Stimulated activated CD8-positive, alpha-beta memory T cell treated with anti-CD3 and anti-CD28 coated beads, Interleukin-2, amount 100 ng/mL, for 1 hour (primary cell): Measurements from ENCODE around the gene PIM2.
"Not testable (repeated sequence)": the region's sequence is repeated elsewhere in the genome, so short reads cannot be mapped to it uniquely, and the experiment has no call there.

Experiments used
- DNase-seq, 2 donors: peaks; one replicate each; pipeline ENCODE4 v3.0.0-alpha.2; 2020; ENCODE audit warnings: low read depth in 2 of 2

Gene PIM2

DNA sequence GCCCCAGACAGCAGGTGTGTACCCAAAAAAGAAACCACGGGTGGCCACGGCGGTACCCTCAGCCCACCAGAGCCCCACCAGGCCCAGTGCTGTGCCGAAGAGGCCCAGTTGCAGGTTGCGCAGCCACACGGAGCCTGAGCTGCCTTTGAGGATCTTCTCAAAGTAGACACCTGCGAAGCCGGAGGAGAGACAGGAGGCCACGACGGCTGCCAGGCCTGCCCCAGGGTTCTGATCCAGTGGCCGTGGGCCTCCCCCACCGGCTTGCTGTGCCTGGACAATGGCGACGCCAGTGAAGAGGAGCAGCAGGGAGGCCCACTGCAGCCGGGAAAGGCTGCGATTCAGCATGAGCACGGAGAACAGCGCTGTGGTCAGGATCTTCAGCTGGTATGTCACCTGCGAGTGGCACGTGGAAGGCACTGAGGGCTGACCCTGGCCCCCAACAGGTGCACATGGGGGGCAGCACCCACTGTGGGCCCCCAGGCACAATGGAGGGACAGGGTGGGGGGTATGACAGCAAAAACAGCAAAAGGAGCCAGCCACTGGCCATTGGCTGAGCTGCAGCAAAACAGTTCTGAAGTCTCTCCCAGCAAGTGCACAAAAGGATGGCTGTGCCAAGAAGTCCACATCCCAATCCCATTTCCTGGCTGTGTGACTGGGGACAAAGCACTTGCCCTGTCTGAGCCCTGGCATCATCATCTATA is 13.6 kb downstream of the PIM2 start:
- DNase-seq = no peak

DNA sequence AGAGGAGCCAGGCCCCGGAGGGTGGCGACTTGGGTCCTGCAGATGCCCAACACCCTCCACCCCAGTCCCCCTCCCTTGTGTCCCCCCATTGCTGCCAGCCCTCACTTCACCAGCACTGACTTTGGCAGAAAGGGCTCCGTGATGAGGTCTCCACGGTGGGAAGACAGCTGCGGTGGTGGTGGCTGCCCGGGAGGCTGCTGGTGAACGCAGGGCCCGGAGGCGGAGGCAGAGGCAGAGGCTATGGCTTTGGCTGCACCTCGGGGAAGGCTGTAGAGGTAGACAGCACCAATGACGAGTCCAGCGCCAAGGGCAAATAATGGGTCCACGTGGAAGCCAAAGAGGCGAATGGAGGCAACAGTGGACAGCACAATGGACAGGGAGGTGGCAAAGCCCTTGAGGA is 14.2 kb downstream of the PIM2 start:
- no peak for DNase-seq

DNA sequence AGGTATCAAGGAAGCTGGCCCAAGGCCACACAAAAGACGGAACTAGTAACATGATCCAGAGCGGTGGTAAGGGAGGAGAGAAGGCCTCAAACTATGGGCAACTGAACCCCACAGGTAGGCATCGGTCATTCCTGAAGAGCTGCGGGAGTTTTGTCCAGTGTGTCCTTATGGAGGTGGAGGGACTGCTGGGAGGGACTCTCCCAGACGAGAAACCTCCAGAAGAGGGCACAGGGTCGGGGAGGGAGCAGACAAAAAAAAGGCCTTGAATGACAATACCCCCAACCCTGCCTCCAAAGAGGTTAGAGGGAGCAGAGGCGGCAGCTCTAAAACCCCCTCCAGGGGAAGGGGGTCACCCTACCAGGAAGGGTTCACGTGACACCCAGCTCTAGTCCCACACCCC is 14.6 kb downstream of the PIM2 start:
- DNase-seq = no peak

DNA sequence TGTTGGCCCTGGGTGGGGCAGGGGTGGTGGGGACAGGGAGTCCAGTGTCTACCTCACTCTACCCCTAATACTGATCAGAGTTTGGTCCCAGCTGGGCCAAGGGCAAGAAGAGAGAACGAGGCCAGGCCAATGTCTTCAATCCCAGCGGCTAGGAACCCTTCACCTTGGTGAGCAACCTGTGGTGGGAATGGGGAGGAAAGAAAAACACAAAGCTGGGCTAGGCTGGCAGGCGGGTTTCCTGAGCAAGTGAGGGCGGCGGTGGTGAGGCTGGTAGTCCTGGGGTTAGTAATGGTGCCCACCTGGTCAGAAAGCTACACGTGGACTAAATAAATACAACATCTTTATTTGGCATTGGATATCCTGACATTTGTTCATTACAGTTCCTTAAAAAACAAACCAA is 15.5 kb downstream of the PIM2 start:
- DNase-seq = no peak

DNA sequence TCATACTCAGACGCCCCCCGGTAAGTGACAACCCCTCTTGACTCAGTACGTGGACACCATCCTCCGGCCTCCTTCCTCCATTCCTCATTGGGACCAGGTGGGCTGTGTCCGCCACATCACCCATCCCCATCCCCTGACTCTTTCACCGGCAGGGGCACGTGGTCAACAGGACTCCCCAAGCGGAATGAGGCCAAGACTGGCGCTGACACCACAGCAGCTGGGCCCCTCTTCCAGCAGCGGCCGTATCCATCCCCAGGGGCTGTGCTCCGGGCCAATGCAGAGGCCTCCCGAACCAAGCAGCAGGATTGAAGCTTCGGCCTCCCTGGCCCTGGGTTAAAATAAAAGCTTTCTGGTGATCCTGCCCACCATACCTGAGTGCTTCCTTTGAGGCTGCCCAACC is 16.0 kb downstream of the PIM2 start:
- no peak for DNase-seq

DNA sequence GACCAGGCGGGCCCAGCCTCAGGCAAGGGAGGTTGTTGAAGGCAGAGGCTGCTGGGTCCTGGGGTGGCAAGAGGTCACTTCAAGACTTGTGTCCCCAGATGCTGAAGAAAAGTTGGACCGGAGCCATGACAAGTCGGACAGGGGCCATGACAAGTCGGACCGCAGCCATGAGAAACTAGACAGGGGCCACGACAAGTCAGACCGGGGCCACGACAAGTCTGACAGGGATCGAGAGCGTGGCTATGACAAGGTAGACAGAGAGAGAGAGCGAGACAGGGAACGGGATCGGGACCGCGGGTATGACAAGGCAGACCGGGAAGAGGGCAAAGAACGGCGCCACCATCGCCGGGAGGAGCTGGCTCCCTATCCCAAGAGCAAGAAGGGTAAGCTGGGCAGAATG is 16.7 kb downstream of the PIM2 start:
- DNase-seq = no peak

DNA sequence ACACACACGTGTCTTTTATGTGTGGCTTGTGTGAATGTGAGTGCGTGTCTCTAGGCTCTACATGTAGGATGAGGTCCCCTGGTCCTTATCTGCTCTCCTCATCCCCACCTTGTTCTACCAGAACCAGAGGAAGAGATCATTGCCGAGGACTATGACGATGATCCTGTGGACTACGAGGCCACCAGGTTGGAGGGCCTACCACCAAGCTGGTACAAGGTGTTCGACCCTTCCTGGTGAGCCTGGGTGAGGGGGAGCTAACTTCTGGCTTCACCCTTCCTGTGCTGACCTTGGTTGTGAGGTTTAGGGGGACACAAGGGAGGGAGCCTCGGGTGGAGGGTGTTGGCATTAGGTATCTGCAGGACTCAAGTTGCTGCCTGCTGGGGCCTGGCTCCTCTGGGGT is 17.8 kb downstream of the PIM2 start:
- DNase-seq = no peak

DNA sequence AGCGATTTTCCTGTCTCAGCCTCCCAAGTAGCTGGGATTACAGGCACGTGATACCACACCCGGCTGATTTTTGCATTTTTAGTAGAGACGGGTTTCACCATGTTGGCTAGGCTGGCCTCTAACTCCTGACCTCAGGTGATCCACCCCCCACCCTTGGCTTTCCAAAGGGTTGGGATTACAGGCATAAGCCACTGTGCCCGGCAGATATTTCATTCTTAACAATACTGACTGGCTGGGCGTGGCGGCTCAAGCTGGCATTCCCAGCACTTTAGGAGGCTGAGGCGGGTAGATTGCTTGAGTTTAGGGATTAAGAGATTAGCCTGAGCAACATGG is 19.8 kb downstream of the PIM2 start:
- no peak for DNase-seq

DNA sequence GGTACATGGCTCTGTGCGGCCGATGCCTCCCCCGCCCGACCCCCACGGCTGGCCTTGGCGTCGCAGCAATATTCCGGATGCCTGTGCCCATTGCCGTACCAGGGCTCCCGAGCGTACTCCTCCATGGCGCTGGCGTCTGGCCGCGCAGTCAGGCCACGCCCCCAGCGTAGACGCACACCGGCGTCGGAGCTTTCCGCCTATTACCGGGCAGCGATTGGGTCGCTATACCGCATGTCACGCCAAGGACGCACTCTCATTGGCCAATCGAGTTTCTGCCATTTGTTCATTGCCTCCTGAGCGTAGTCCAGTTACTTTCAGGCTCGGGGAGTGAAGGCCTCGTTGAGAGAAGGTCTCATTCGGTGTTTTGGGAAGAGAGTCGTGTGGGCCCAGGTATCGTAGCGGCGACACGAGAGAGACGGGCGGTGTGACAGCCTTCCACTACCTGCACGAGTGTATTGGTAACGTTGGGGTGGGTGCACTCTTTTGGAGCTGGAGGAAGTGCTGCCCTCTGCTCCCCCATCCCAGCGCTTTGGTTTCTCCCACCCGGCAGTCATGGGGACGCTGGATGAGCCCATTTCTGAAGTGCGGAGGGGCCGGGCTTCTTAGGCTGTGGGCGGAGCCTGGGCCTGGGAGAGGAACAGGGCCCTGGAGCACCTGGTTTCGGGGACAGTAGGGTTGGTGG is 21.1 kb downstream of the PIM2 start, which contains the start of the genes PQBP1 and TIMM17B:
Gene PQBP1 (plus strand): TSS at position 306 of the 682 bp plus-strand sequence. CDS start 580 bp downstream, outside the sequence.
Gene TIMM17B (minus strand): TSS at position 144 of the 682 bp plus-strand sequence. CDS start 19 bp downstream, at position 125.
- DNase-seq = peak; percentile 65 to 74

DNA sequence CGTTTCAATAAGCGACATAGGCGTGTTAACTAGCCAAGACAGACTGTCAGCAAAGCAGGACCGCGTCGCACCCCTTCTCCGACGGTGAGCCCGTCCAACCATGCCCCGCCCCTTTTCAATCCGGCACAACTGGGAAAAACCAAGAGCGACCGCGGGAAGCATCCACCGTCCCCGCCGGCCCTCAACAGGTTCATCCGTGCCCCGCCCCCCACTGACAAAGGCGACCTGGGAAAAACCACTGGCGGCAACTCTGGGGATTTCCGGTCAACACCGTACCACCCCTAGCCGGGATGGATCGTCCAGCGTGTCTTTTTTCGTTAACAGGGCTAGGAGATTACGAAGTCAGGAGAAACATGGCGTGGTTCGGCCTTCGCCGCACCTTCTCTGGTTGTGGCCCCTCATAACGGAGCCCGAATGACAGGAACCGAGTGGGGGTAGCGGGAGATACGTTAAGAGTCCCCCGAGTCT is 21.6 kb downstream of the PIM2 start:
- DNase-seq = no peak

DNA sequence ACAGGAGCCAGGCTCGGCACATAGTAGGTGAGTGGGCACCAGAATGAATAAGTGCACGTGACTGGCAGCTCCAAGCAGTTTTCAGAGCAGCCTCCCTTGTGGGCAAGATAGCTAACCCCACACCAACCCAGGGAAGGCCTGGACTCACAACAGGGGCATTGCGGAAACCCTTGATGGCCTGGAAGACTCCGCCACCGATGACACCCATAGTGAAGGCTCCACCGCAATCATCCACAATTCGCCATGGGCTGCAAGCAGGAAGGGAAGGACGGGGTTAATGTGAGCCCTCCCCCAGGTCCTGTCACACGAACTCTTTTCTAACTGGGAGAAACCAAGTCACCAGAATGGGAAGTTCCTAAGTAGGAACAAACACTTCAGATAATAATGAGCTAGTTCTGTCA is 22.2 kb downstream of the PIM2 start:
- DNase-seq = no peak

DNA sequence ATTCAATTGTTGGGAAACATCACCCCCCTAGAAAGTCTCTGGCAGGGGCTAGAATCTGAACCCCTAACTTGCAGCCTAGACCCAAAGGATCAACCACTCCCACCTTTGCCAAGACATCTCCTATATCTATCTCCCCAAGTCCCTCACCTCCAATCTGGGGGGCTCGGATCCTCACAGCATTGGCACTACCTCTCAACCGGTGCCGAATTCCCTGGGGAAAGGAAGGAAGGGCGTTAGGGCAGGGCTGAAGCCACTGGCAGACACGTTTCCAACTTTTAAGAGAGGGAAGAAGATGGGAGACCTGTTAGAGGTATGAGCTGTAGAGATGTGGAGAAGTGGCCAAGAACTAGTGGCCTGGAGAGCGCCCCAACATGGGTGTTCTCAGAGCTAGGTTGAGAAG is 23.9 kb downstream of the PIM2 start:
- no peak for DNase-seq

DNA sequence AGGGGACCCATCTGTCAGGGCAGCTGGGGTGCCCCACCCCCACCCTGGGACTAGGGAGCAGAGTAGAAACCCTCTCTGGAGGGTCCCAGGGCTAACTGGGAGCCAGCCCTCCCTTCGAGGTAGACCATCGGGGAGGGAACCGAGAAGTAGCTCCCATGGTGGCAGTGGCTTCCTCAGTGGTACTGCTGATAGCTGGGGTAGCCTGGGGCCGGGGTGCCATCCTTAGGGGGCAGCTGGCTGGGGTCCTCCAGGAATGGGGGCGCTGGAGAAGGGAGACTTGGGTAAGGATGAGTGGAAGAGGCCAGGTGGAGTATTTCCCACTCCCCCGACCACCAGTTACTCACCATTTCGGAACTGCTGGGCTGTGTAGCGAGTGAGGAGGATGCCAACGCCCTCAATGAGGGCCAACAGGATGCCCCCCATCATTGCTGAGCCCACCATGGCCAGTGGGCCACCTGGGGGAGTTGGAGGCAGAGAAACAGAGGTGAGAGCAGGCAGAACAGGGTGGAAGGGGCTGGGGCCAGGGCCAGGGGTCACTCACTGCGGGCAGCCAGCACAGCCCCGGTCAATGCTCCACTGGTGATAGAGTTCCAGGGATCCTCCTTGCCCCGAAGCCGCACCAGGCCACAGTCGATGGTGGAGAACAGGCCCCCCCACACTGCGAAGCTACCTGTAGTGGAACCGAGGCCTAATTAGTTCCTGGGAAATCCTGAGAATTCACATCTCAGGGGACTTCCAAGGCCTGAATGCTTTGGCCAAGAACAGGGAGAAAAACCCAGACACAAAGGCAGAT is 25.1 kb downstream of the PIM2 start:
- DNase-seq = no peak

DNA sequence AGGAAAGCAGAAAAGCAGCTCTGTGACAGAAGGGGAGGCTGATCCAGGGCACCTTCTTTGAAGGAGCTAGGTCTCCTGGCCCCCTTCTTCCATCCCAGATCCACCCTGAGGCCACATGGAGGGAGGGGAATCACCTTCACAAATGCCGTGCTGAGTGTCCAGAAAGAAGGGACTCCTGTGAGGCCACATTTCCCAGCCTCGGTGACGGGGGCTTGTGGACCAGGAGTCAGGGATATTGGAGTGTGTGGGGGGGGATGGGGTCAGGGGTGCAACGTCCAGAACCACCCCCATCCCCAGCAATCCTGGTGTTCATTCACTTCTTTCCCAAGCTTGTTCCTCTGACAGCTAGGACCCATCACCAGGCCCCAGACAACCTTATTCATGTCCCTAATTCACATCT is 25.9 kb downstream of the PIM2 start:
- DNase-seq = no peak

DNA sequence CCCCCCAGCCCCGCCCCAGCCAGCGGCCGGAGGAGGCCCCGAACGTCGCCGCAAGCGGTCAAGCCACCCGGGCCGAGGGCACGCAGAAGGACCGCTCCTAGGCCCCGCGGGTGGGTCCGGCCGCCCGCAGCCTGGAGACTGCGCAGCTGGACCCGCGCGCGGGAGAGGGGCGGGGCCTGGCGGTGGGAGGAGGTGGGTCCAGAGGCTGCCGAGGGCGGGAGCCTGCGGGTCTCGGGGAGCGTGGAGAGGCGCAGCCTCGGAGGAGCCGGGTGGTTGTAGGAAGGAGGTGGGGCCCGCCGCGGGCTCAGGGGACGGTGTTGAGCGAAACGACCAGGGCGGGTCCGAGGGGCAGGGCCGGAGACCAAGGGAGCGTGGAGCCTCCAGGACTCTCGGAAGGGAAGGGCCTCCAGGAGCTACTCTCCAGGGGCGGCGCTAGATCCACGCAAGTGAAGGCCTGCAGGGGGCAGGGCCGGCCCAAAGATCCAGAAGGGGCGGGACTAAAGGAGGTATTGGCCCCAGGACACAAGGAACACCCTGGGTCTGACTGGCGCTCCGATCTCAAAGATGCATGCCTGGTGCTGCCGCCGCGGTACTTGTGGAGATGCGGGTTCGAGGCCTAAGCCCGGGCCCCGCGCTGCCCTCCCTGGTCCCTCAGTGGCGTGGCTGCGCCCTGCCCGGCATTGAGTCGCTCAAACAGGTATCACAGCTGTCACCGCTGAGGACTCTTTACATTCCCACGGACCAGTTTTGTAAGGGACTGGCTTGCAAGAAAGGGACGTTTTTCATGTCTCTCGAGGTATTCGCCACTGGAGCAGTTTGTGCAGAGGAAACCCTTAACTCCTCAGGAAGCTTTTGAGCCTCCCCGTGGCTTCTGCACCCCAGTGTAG is 27.2 kb downstream of the PIM2 start:
- DNase-seq = peak; percentile 40 to 46

DNA sequence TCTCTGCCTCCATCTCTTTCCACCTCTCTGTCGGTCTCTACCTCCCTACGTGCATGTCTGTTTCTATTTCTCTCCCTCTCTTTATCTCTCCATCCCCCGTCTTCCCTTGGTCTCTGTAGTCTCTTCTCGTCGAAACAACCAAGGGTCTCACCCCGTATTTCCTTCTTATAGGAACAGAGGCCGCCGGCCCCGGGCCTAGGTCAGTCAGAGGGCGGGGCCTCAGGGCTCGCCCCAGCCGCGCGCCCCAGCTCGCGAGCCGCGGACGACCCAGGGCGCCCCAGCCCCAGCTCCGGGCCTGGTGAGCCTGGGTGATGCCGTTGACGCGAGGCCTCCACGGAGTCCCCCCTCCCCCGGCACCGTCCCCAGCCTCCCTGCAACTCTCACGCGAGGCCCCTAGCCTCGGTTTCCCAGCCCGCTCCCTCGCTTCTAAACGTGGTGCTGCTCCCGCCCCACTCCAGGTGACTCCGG is 27.9 kb downstream of the PIM2 start:
- DNase-seq = no peak

DNA sequence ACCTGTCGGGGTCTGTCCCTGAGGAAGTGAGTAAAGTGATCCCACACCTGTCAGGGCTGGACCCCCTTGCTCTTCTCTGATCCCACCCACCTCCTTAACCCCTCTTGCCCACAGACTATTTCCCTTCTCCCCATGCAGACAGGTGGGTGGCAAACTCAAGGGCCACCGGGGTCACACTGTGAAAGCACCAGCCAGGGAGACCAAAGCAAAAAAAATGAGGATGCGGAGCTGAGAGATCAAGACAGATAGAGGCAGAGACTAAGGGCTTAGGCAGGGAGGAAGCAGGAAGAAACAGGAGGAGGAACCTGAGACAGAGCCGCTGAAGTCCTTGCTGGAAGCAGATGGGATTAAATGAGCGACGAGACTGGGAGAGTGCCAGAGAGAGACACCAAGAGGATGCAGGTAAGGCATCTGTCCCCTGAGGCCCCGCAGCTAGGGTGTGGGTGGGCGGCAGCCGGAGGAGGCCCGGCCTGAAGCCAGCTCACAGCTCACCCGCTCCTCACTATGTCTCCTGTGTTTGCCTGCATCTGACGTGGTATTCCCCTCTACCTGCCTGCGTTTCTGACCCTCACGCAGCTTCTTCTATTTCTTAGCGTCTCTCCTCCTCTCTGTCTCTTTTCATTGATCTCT is 28.4 kb downstream of the PIM2 start:
- no peak for DNase-seq

DNA sequence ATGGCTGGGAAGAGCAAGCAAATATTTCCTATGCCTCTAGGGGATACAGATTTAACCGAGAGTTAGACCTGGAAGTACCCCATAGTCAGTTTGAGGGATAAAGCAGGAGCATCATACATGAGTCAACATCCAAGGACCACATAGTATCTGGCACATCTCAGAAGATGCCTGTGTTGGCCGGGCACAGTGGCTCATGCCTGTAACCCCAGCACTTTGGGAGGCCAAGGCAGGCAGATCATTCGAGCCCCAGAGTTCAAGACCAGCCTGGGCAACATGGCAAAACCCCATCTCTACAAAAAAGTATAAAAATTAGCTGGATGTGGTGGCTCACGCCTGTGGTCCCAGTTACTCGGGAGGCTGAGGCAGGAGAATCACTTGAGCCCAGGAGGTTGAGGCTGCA is 32.2 kb downstream of the PIM2 start:
- not testable (repeated sequence) for DNase-seq

DNA sequence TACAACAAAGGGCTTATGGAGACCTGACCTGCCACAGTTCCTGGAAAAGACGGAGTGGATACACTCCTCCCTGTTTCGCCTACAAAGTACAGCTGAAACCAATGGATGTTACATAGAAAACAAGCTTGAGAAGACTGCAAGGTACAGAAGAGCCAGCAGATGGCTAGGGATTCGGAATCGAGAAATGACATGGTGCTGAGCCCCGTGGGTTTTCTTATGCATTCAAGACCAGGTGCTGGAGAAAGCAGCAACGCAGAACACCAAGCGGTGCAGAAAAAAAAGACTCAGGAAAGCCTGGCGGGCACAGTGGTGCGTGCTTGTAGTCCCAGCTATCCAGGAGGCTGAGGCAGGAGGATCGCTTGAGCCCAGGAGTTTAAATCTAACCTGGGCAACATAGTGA is 35.1 kb downstream of the PIM2 start:
- DNase-seq = no peak

DNA sequence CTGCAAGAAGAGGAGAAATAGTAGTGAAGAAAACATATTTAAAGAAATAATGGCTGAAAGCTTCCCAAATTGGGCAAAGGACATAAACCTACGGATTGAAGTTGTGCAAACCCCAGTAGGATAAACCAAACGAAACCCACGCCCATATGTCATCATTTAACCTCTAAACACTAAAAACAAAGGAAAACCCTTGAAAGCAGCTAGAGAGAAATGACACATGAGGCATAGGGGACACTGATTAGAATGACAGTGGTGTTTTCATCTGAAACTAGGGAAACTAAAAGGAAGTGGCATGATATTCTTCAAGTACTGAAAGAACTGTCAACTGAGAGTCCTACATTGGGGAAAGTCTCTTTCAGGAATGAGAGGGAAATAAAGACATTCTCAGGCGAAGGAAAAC is 41.9 kb downstream of the PIM2 start:
- DNase-seq = not testable (repeated sequence)

DNA sequence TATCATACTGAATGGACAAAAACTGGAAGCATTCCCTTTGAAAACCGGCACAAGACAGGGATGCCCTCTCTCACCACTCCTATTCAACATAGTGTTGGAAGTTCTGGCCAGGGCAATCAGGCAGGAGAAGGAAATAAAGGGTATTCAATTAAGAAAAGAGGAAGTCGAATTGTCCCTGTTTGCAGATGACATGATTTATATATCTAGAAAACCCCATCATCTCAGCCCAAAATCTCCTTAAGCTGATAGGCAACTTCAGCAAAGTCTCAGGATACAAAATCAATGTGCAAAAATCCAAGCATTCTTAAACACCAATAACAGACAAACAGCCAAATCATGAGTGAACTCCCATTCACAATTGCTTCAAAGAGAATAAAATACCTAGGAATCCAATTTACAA is 46.8 kb downstream of the PIM2 start:
- not testable (repeated sequence) for DNase-seq
